ENCODE measurements around the gene BHMT. TPM values are rescaled to one million over a fixed set of nuclear protein-coding genes. Genes with fewer than 3 reads are reported as not detected.

Gene BHMT
- total RNA-seq, 1 donor from 2014 or later = not detected

- Histone ChIP-seq H3K4me1 (peaks cover 9% of the 10 kb centered on the region), H3K9me3 (replicated peaks) (no peaks in the 10 kb centered on the region), H3K27me3 (ENCODE audit: low read depth) (no peaks in the 10 kb centered on the region), H3K27ac (replicated peaks) (no peak overlapping the region), H3K4me3 (no peak overlapping the region), H3K36me3 (no peaks in the 10 kb centered on the region)
- DNase-seq = no peak
- TF ChIP-seq CTCF (IDR thresholded peaks at IDR 0.05; ENCODE audit: borderline replicate concordance) = no peak
- intact Hi-C loops (cut with micrococcal nuclease) = no loop called here
These were observed 69.9 kb downstream of the BHMT start for GRCh38 chr5:79181419-79182022.

Other genes with a start within 250 kb of the BHMT start
- gene ARSB, start 126.5 kb upstream of the BHMT start, total RNA-seq = 14.3 TPM
- gene DMGDH, start 42.1 kb upstream of the BHMT start, total RNA-seq = 2.4 TPM
- 7.9 TPM for gene BHMT2, start 42.0 kb upstream of the BHMT start, total RNA-seq
- 11.8 TPM for gene JMY, start 124.3 kb downstream of the BHMT start, total RNA-seq